Uterus (tissue), 2 donors: ENCODE data around the gene ATR.

Source experiments
- CTCF ChIP-seq, 4 experiments: fragments of 200-600 bp in 2 of 4; fragments of 450-650 bp in 2 of 4; sonication (generic) in 2 of 4; IDR thresholded peaks; one replicate each; pipeline ENCODE4 v1.5.1; 2016 to 2019; ENCODE audit warnings: antibody characterized with exemption in 4 of 4, mild to moderate bottlenecking in 2 of 4, moderate library complexity in 1 of 4
- POLR2A ChIP-seq, 2 donors: fragments of 450-650 bp; IDR thresholded peaks; one replicate each; pipeline ENCODE4 v1.6.1; 2016; ENCODE audit warnings: antibody characterized with exemption in 2 of 2, mild to moderate bottlenecking in 1 of 2, moderate library complexity in 1 of 2

- TF ChIP-seq CTCF (IDR thresholded peaks at IDR 0.05) (no peak), POLR2A (IDR thresholded peaks at IDR 0.05) (no peak)
Measured at GRCh38 chr3:142495103-142495502, 83.4 kb downstream of the ATR start.
